Progenitor cell of endocrine pancreas (in vitro differentiated cells): ENCODE measurements around the gene KLF15. TPM values are rescaled to one million over a fixed set of nuclear protein-coding genes. Genes with fewer than 3 reads are reported as not detected.

ENCODE experiments used
- DNase-seq: peaks from one replicate; pipeline ENCODE4 v3.0.0; 2021; ENCODE audit warnings: low spot score; ENCODE audit not compliant: unreplicated experiment
- H3K27ac Mint-ChIP-seq: 2 replicates; pipeline ENCODE4 v1.8.0; 2021; ENCODE audit warnings: mild to moderate bottlenecking, moderate library complexity, mixed read lengths
- H3K27me3 Mint-ChIP-seq: 2 replicates; pipeline ENCODE4 v1.8.0; 2021; ENCODE audit warnings: mixed read lengths
- H3K36me3 Mint-ChIP-seq: 2 replicates; pipeline ENCODE4 v1.8.0; 2022; ENCODE audit warnings: mixed read lengths; ENCODE audit not compliant: insufficient read depth
- H3K4me1 Mint-ChIP-seq: 2 replicates; pipeline ENCODE4 v1.8.0; 2021; ENCODE audit warnings: low read depth, mixed read lengths
- H3K4me3 Mint-ChIP-seq: 2 replicates; pipeline ENCODE4 v1.8.0; 2021; ENCODE audit warnings: low read depth, mild to moderate bottlenecking, moderate library complexity, mixed read lengths
- H3K9me3 Mint-ChIP-seq: 2 replicates; pipeline ENCODE4 v1.8.0; 2021; ENCODE audit warnings: low read depth, mixed read lengths
- total RNA-seq: library from RNA; stranded (reverse); gene quantifications from 2 replicates; pipeline ENCODE4 v1.2.1, GENCODE V29; 2021
- TF ChIP-seq, protein P1 (sequence below): fragments of 200-600 bp; sonication (generic); IDR thresholded peaks from one replicate; pipeline ENCODE4 v1.5.0; 2021; ENCODE audit warnings: antibody characterized with exemption, mild to moderate bottlenecking; ENCODE audit not compliant: unreplicated experiment

Gene KLF15
- total RNA-seq, 1 donor from 2014 or later = 17.7 TPM

DNA sequence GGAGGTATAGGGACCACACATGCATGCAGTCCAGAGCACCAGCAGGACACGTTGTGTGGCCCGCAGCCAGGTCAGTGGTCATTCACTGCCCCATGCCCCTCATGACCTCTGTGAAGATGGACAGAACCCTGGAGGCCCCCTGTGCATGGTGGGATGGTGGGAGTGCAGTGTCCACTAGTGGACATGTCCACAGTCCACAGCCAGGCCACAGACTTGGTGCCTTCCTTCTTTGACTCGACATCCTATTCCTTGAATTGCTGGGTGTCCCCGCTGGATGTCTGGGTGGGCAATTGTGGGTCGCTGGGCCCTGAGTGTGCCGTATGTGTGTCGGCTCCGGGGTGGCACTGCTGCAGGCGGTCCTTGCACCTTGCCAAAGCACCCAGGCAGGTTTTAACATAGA, 35.7 kb downstream of the KLF15 start:
- no peaks in the 10 kb centered on the region for H3K36me3 Mint-ChIP-seq
- H3K9me3 Mint-ChIP-seq = peaks cover 3% of the 10 kb centered on the region
- H3K27ac Mint-ChIP-seq = no peak overlapping the region
- TF ChIP-seq, protein P1, sequence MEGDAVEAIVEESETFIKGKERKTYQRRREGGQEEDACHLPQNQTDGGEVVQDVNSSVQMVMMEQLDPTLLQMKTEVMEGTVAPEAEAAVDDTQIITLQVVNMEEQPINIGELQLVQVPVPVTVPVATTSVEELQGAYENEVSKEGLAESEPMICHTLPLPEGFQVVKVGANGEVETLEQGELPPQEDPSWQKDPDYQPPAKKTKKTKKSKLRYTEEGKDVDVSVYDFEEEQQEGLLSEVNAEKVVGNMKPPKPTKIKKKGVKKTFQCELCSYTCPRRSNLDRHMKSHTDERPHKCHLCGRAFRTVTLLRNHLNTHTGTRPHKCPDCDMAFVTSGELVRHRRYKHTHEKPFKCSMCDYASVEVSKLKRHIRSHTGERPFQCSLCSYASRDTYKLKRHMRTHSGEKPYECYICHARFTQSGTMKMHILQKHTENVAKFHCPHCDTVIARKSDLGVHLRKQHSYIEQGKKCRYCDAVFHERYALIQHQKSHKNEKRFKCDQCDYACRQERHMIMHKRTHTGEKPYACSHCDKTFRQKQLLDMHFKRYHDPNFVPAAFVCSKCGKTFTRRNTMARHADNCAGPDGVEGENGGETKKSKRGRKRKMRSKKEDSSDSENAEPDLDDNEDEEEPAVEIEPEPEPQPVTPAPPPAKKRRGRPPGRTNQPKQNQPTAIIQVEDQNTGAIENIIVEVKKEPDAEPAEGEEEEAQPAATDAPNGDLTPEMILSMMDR = no peak
- no peak overlapping the region for H3K4me3 Mint-ChIP-seq
- DNase-seq = no peak
- H3K27me3 Mint-ChIP-seq = peaks cover 13% of the 10 kb centered on the region
- peaks cover 2% of the 10 kb centered on the region for H3K4me1 Mint-ChIP-seq

DNA sequence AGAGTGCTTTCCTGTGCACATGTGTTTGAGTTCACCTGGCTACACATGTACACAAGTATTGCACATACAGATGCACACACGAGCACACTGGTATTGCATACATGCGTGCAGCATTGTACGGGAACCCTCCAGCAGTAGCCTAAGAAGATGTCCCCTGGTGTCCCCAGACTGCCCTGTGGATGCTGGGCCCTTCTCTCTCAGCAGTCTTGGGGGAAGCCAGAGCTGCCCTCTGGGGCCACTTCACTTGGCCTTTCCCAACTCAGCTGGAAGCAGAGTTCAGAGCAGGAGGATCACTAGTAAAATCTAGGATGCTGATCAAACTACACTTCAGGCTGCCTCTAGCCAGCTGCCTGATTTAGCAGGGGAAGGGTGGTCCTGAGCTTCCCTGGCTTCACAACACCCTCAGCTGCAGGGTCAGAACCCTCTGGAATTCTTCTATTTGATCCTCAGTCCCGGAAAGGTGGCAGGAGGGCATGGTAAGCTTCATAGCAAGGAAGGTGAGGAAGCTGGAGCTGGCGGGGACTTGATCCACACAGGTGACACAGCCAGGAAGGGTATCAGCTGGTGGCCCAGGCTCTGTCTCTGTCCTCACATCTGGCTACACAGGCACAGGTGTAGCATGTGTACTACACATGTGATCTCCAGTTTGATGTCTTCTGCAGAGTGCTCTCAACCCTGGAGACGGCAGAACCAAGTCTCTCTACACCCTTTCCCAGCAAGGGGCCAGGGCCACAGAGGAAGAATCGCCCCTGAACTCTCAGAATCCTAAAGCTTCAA, 36.5 kb downstream of the KLF15 start:
- Mint-ChIP-seq H3K27ac (no peak overlapping the region), H3K27me3 (peaks cover 13% of the 10 kb centered on the region), H3K4me1 (peaks cover 2% of the 10 kb centered on the region), H3K4me3 (no peak overlapping the region), H3K36me3 (no peaks in the 10 kb centered on the region), H3K9me3 (no peaks in the 10 kb centered on the region)
- TF ChIP-seq, protein P1 = no peak
- DNase-seq = no peak

DNA sequence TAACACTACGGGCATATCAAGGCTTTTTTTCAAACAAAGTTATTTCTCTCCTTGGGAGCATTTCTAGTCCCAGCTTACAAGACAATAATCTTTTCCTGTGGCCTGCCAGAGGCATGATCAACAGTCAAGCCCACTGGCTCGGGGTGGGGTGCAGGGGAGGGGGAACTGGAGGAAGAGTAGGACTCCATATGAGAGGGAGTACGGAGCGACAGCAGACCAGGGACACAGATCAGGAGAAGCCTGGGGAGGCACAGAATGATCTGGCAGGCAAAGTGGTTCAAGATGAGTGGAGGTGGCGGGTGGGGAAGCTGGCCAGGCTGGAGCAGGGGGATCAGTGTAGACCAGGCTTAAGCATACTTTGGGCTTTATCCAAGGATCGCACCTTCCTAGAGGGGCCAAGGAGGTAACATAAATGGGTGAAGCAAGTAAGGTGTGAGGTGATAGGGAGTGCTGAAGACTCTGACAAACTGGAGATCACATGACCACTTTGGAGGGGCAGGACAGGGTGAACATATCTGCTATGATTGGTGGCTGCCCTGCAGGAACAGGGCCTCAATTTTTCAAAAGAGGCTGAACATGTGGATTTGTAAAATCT, 37.4 kb downstream of the KLF15 start:
- Mint-ChIP-seq H3K9me3 (no peaks in the 10 kb centered on the region), H3K27me3 (peaks cover 13% of the 10 kb centered on the region), H3K4me3 (no peak overlapping the region), H3K27ac (no peak overlapping the region), H3K4me1 (peaks cover 2% of the 10 kb centered on the region), H3K36me3 (no peaks in the 10 kb centered on the region)
- TF ChIP-seq, protein P1 = no peak
- DNase-seq = no peak

DNA sequence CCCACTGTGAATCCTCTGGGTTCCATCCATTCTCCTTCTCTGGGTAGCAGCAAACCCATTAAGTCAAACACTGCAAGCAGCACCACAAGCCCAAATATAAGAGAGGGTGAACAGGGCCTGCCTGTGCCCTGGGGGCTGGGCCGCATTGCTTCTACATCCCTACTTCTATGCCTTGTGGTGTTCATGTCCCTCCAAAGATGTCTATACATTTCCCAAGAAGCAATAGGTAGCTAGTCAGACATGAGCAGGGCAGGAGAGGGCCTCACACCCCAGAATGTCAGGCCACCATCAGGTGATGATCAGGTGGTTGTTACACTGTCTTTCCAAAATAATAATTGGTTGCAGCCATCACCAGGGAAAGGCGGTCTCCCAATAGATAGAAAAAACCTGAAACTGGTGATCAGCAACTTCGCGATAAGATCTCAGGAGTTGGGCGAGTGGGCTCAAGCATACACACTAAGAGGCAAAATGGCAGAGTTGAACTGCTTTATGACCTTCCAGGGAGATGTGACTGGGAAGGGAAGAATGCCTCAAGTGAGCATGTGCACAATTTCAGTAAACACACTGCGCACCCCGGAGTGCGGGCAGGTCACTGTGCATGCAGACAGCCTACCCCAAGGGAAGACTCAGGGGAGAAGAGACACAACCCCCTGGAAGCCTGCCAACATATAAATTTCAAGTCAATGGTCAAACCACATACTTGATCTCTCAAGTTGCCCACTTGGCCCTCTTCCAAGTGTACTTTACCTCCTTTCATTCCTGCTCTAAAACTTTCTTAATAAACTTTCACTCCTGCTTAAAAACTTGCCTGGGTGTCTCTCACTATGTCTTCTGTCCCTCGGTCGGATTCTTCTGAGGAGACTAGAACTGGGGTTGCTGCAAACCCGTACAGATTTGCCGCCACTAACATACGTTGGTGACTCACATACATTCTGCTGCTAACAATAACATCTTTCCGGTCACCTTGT, 39.9 kb downstream of the KLF15 start:
- Mint-ChIP-seq H3K27ac (no peak overlapping the region), H3K4me3 (no peak overlapping the region), H3K27me3 (peaks cover 13% of the 10 kb centered on the region), H3K9me3 (peaks cover 3% of the 10 kb centered on the region), H3K4me1 (peaks cover 1% of the 10 kb centered on the region), H3K36me3 (no peaks in the 10 kb centered on the region)
- TF ChIP-seq, protein P1 = no peak
- no peak for DNase-seq

DNA sequence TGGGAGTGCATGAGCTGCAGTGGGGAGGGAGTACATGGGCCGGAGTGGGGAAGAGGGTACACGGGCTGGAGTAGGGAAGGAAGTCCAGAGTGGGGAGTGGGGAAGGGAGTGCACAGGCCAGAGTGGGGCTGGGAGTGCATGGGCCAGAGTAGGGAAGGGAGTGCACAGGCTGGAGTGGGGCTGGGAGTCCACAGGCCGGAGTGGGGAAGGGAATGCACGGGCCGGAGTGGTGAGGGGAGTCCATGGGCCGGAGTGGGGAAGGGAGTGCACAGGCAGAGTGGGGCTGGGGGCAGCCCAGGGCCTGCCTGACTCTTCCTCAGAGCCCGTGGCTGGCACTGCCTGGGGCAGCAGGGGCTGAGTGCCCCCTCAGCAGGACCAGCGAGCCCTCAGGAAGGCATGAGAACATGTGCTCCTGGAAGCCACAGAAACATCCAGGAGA, 40.7 kb downstream of the KLF15 start:
- H3K4me3 Mint-ChIP-seq = no peak overlapping the region
- no peak overlapping the region for H3K27ac Mint-ChIP-seq
- no peak for DNase-seq
- peaks cover 3% of the 10 kb centered on the region for H3K9me3 Mint-ChIP-seq
- TF ChIP-seq, protein P1 = no peak
- peaks cover 10% of the 10 kb centered on the region for H3K27me3 Mint-ChIP-seq
- H3K36me3 Mint-ChIP-seq = no peaks in the 10 kb centered on the region
- no peaks in the 10 kb centered on the region for H3K4me1 Mint-ChIP-seq
